H1 (cell line): ENCODE results near the gene RAVER2. TPM values are rescaled to one million over a fixed set of nuclear protein-coding genes. Genes with fewer than 3 reads are reported as not detected.

Experiments
- CTCF ChIA-PET: fragments of 300-600 bp; sonication (Branson Sonifier 250); formaldehyde crosslinking; loops from one replicate; lab custom pipeline; 2021; ENCODE audit not compliant: partially characterized antibody; lab: Charles Lee
- POLR2A ChIA-PET: fragments of 300-600 bp; sonication (Branson Sonifier 250); formaldehyde crosslinking; loops from one replicate; lab custom pipeline; 2021; ENCODE audit warnings: inconsistent platforms; ENCODE audit not compliant: partially characterized antibody; lab: Charles Lee
- DNase-seq, 2 experiments: peaks; one replicate each; pipeline versions ENCODE4 v3.0.0 to v3.0.0-alpha.2; 2010 to 2022; ENCODE audit warnings: low spot score in 2 of 2, low read depth in 1 of 2, mixed read lengths in 1 of 2
- FAIRE-seq: peaks from 2 replicates; lab custom pipeline; 2011; peaks lifted over from hg19 to GRCh38; lab: Jason Lieb, UNC
- H2AFZ ChIP-seq: 2 replicates; pipeline ENCODE4 v1.8.1; 2012; ENCODE audit warnings: low read length, inconsistent platforms
- H2AK5ac ChIP-seq: 2 replicates; pipeline ENCODE4 v1.6.1; 2013; ENCODE audit warnings: low read depth, low read length
- H2BK120ac ChIP-seq: replicated peaks from 2 replicates; pipeline ENCODE3; 2013; ENCODE audit warnings: low read depth, low read length, inconsistent platforms
- H2BK12ac ChIP-seq: 2 replicates; pipeline ENCODE4 v1.6.1; 2013; ENCODE audit warnings: low read depth, low read length
- H2BK15ac ChIP-seq: 2 replicates; pipeline ENCODE4 v1.6.1; 2013; ENCODE audit warnings: low read length
- H2BK20ac ChIP-seq: 2 replicates; pipeline ENCODE4 v1.6.1; 2013; ENCODE audit warnings: low read length
- H2BK5ac ChIP-seq: 2 replicates; pipeline ENCODE4 v1.6.1; 2013; ENCODE audit warnings: low read depth, low read length
- H3K14ac ChIP-seq: 2 replicates; pipeline ENCODE4 v1.6.1; 2013; ENCODE audit warnings: inconsistent platforms; ENCODE audit not compliant: insufficient read length
- H3K18ac ChIP-seq: 2 replicates; pipeline ENCODE4 v1.6.1; 2013; ENCODE audit warnings: low read length; ENCODE audit errors: extremely low read depth
- H3K23ac ChIP-seq: 2 replicates; pipeline ENCODE4 v1.6.1; 2013; ENCODE audit warnings: inconsistent platforms; ENCODE audit not compliant: insufficient read length
- H3K23me2 ChIP-seq: 2 replicates; pipeline ENCODE4 v1.6.1; 2013; ENCODE audit warnings: low read depth, low read length
- H3K27ac ChIP-seq: 2 replicates; pipeline ENCODE4 v1.6.1; 2011; ENCODE audit warnings: low read depth, low read length, inconsistent platforms
- H3K27me3 ChIP-seq, 4 experiments: replicated peaks in 1 of 4; 1 replicate in 1 of 4; 2 replicates in 3 of 4; pipeline versions ENCODE4 v1.6.1 to v1.8.1; 2011 to 2013; ENCODE audit warnings: low read length in 3 of 4, mild to moderate bottlenecking in 3 of 4, inconsistent platforms in 2 of 4, mixed read lengths in 2 of 4, moderate library complexity in 1 of 4; ENCODE audit not compliant: control insufficient read depth in 3 of 4, insufficient read depth in 3 of 4; ENCODE audit errors: extremely low read depth in 1 of 4
- H3K36me3 ChIP-seq, 4 experiments: 2 replicates each; pipeline versions ENCODE4 v1.6.1 to v1.8.1; 2011 to 2013; ENCODE audit warnings: mild to moderate bottlenecking in 4 of 4, low read length in 3 of 4, moderate library complexity in 2 of 4, control low read depth in 1 of 4, inconsistent platforms in 1 of 4; ENCODE audit not compliant: insufficient read depth in 4 of 4, control insufficient read depth in 2 of 4
- H3K4ac ChIP-seq: replicated peaks from 2 replicates; pipeline ENCODE3; 2013; ENCODE audit warnings: low read length, low read depth, mixed read lengths, inconsistent platforms; ENCODE audit not compliant: insufficient read length
- H3K4me1 ChIP-seq, 4 experiments: replicated peaks in 1 of 4; 1 replicate in 1 of 4; 2 replicates in 3 of 4; pipeline versions ENCODE4 v1.6.1 to v1.8.1; 2011 to 2013; ENCODE audit warnings: low read length in 3 of 4, inconsistent platforms in 2 of 4, mixed read lengths in 1 of 4; ENCODE audit not compliant: insufficient read depth in 4 of 4, control insufficient read depth in 3 of 4
- H3K4me2 ChIP-seq, 2 experiments: 2 replicates each; pipeline versions ENCODE4 v1.6.1 to v1.8.1; 2011 to 2013; ENCODE audit warnings: low read depth in 2 of 2, low read length in 2 of 2, control low read depth in 1 of 2, inconsistent platforms in 1 of 2, mild to moderate bottlenecking in 1 of 2; ENCODE audit not compliant: insufficient read depth in 1 of 2
- H3K4me3 ChIP-seq, 4 experiments: fragments of 200-600, 300-600 bp in 1 of 4; sonication (generic), shearing (Covaris generic), sonication (Bioruptor Twin) in 1 of 4; 2 replicates each; pipeline versions ENCODE4 v1.5.1 to v1.8.1; 2011 to 2016; ENCODE audit warnings: low read length in 4 of 4, low read depth in 3 of 4, control low read depth in 2 of 4, inconsistent platforms in 2 of 4, mild to moderate bottlenecking in 2 of 4, mixed read lengths in 1 of 4, moderate library complexity in 1 of 4; ENCODE audit not compliant: insufficient read depth in 2 of 4; ENCODE audit errors: extremely low read depth in 1 of 4
- H3K56ac ChIP-seq: replicated peaks from 2 replicates; pipeline ENCODE3; 2013; ENCODE audit warnings: low read depth, mild to moderate bottlenecking, mixed read lengths, low read length, inconsistent platforms; ENCODE audit not compliant: insufficient read length
- H3K79me1 ChIP-seq: 2 replicates; pipeline ENCODE4 v1.6.1; 2013; ENCODE audit warnings: low read depth, low read length, control low read depth
- H3K79me2 ChIP-seq, 2 experiments: 2 replicates each; pipeline versions ENCODE4 v1.6.1 to v1.8.1; 2012 to 2013; ENCODE audit warnings: low read length in 2 of 2, mild to moderate bottlenecking in 2 of 2, inconsistent platforms in 1 of 2; ENCODE audit not compliant: insufficient read depth in 2 of 2, control insufficient read depth in 1 of 2
- H3K9ac ChIP-seq, 4 experiments: replicated peaks in 1 of 4; 1 replicate in 1 of 4; 2 replicates in 3 of 4; pipeline versions ENCODE4 v1.6.1 to v1.8.1; 2011 to 2013; ENCODE audit warnings: low read depth in 3 of 4, low read length in 3 of 4, control low read depth in 2 of 4, mild to moderate bottlenecking in 2 of 4, moderate library complexity in 2 of 4, inconsistent platforms in 1 of 4; ENCODE audit errors: extremely low read depth in 1 of 4
- H3K9me3 ChIP-seq, 2 experiments: 2 replicates each; pipeline versions ENCODE4 v1.6.1 to v1.8.1; 2012 to 2013; ENCODE audit warnings: mild to moderate bottlenecking in 2 of 2, moderate library complexity in 2 of 2, control low read depth in 1 of 2, inconsistent platforms in 1 of 2, low read depth in 1 of 2, low read length in 1 of 2, mixed read lengths in 1 of 2; ENCODE audit not compliant: insufficient read depth in 2 of 2
- H4K20me1 ChIP-seq, 2 experiments: replicated peaks in 1 of 2; 2 replicates each; pipeline versions ENCODE3 to v1.8.1; 2011 to 2013; ENCODE audit warnings: inconsistent platforms in 2 of 2, low read length in 2 of 2, mild to moderate bottlenecking in 1 of 2; ENCODE audit not compliant: insufficient read depth in 2 of 2, control insufficient read depth in 1 of 2
- H4K5ac ChIP-seq: 2 replicates; pipeline ENCODE4 v1.6.1; 2013; ENCODE audit warnings: low read length, low read depth, mixed read lengths, inconsistent platforms; ENCODE audit not compliant: insufficient read length
- H4K8ac ChIP-seq: 2 replicates; pipeline ENCODE4 v1.8.0; 2013; ENCODE audit warnings: mild to moderate bottlenecking, moderate library complexity, low read length, inconsistent platforms; ENCODE audit not compliant: insufficient read depth; ENCODE audit errors: extremely low read depth
- H4K91ac ChIP-seq: replicated peaks from 2 replicates; pipeline ENCODE3; 2013; ENCODE audit warnings: low read length, mixed read lengths, inconsistent platforms; ENCODE audit not compliant: insufficient read length
- CBX8 ChIP-seq: fragments of 300-800, 300-1000 bp; sonication (generic); IDR thresholded peaks from 2 replicates; pipeline ENCODE4 v1.7.1; 2016; ENCODE audit warnings: low read depth, low read length, borderline replicate concordance
- GTF2F1 ChIP-seq: IDR thresholded peaks from 2 replicates; pipeline ENCODE4 v1.6.1; 2012; ENCODE audit warnings: low read depth, low read length, improper control_type of control experiment, borderline replicate concordance
- KDM4A ChIP-seq: IDR thresholded peaks from one replicate; pipeline ENCODE4 v1.7.1; 2012; ENCODE audit warnings: low read depth, mild to moderate bottlenecking, moderate library complexity, low read length, inconsistent platforms; ENCODE audit not compliant: severe bottlenecking
- KDM5A ChIP-seq: fragments of 200-600 bp; IDR thresholded peaks from 2 replicates; pipeline ENCODE4 v1.7.1; 2012; ENCODE audit warnings: mild to moderate bottlenecking, low read length, inconsistent platforms, mixed read lengths
- POLR2A ChIP-seq, 2 experiments: IDR thresholded peaks; 1 replicate in 1 of 2; 2 replicates in 1 of 2; pipeline ENCODE4 v1.6.1; 2011; ENCODE audit warnings: low read depth in 2 of 2, low read length in 2 of 2, mild to moderate bottlenecking in 2 of 2; ENCODE audit errors: control extremely low read depth in 1 of 2
- POLR2AphosphoS5 ChIP-seq: IDR thresholded peaks from 2 replicates; pipeline ENCODE4 v1.6.1; 2011; ENCODE audit warnings: low read depth, low read length
- RBBP5 ChIP-seq: IDR thresholded peaks from 2 replicates; pipeline ENCODE4 v1.7.1; 2012; ENCODE audit warnings: low read depth, mild to moderate bottlenecking, inconsistent platforms, low read length, moderate library complexity, borderline replicate concordance
- SP4 ChIP-seq: IDR thresholded peaks from 2 replicates; pipeline ENCODE4 v1.6.1; 2012; ENCODE audit warnings: low read length, inconsistent platforms
- SUZ12 ChIP-seq: fragments of 200-600 bp; sonication (generic); IDR thresholded peaks from 2 replicates; pipeline ENCODE4 v1.6.1; 2012; ENCODE audit warnings: mild to moderate bottlenecking, inconsistent platforms, low read length, moderate library complexity, mixed read lengths
- TEAD4 ChIP-seq: IDR thresholded peaks from 2 replicates; pipeline ENCODE4 v1.6.1; 2012; ENCODE audit warnings: low read depth, low read length, inconsistent platforms, mixed read lengths
- WGBS, 2 experiments: shearing (Covaris generic) in 1 of 2; methylation state at CpG; one replicate each; pipeline versions ENCODE4 v1.1.6 to v1.1.7; 2013 to 2015; ENCODE audit warnings: low lambda C conversion rate in 2 of 2, mixed read lengths in 2 of 2, inconsistent platforms in 1 of 2, low coverage in 1 of 2, missing lambda C conversion rate in 1 of 2; ENCODE audit not compliant: insufficient replicate concordance in 2 of 2, insufficient coverage in 1 of 2, insufficient read length in 1 of 2; ENCODE audit errors: extremely low coverage in 1 of 2, missing lambda C conversion rate in 1 of 2; 5-methylcytosine and 5-hydroxymethylcytosine counted together
- polyA plus RNA-seq, 7 experiments: library from polyadenylated mRNA; depleted of rRNA in 3 of 7; stranded (reverse) in 5 of 7; unstranded in 2 of 7; fragments of >200 nt in 5 of 7; fragments of 200-250 nt in 2 of 7; gene quantifications; 1 replicate in 5 of 7; 2 replicates in 1 of 7; 4 replicates in 1 of 7; pipeline versions ENCODE4 v1.2.1 to v1.2.3, GENCODE V29; 2011 to 2013; ENCODE audit warnings: missing spikeins in 2 of 7, mixed read lengths in 2 of 7
- total RNA-seq: library from RNA; stranded (reverse); fragmentation: NEBNext Ultra II Directional; extraction: Animal tissue kit (Norgen Biotek cat#: 25700); gene quantifications from 2 replicates; pipeline ENCODE4 v1.2.1, GENCODE V29; 2021
- TF ChIP-seq, protein P1 (sequence below): IDR thresholded peaks from 2 replicates; pipeline ENCODE4 v1.6.1; 2011; ENCODE audit warnings: low read depth, mild to moderate bottlenecking, low read length; ENCODE audit not compliant: insufficient read depth
- TF ChIP-seq, protein P2 (sequence below): IDR thresholded peaks from 2 replicates; pipeline ENCODE4 v1.6.1; 2012; ENCODE audit warnings: inconsistent platforms

RAVER2 gene
- total and polyA plus RNA-seq, 2 of the 8 experiments (the other 6 are each of a cell fraction or from before 2014, with no cell fraction given), result 10.5 to 19.5 TPM

DNA sequence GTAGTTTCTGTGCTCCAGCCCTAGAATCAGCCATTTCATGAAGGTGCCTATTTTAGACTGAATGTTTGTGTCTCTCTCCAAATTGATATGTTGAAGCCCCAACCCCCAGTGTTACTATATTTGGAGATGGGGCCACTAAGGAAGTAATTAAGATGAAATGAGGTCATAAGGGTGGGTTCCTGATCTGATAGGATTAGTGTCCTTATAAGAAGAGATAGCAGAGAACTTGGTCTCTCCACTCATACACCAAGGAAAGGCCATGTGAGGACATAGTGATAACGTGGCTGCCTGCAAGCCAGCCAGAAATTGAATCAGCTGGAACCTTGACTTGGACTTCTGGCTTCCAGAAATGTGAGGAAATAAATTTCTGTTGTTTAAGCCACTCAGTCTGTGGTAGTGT lies 12.3 kb downstream of the RAVER2 start:
- peaks cover 0 to 47% of the 10 kb centered on the region in 2 experiments; a peak in 2 of 4 replicates for H3K79me2 ChIP-seq
- 0 out of 8 replicates have a peak, but pooled peaks cover 0 to 3% (median 0%) of the 10 kb centered on the region in 4 experiments for H3K36me3 ChIP-seq
- no peaks in the 10 kb centered on the region for H3K27me3 ChIP-seq
- H3K18ac ChIP-seq, result no peak overlapping the region
- no peak overlapping the region for H2BK15ac ChIP-seq
- no peak overlapping the region for H2BK120ac ChIP-seq
- DNase-seq (no peak), FAIRE-seq (no peak)
- no peak overlapping the region for H2BK20ac ChIP-seq
- no peak overlapping the region for H3K56ac ChIP-seq
- ChIA-PET CTCF (interaction anchor here (1.1 kb wide), 1 partner anchor 9 kb away, joined by 5 read pairs; no protein-coding TSS in a partner anchor), POLR2A (interaction anchor here (1.0 kb wide), 1 partner anchor 12 kb away, joined by 3 read pairs; the partner anchor contains the start of gene RAVER2)
- no peak overlapping the region for H2BK12ac ChIP-seq
- no peak overlapping the region for H3K27ac ChIP-seq
- H2AK5ac ChIP-seq, result no peak overlapping the region
- no peak overlapping the region for H3K14ac ChIP-seq
- no peak overlapping the region for H3K4ac ChIP-seq
- no peak overlapping the region for H3K4me2 ChIP-seq
- no peak overlapping the region for H4K91ac ChIP-seq
- no peak overlapping the region for H3K4me3 ChIP-seq
- TF ChIP-seq RBBP5 (no peak), KDM5A (no peak), SP4 (no peak), POLR2A (IDR thresholded peaks at IDR 0.05; ENCODE audit: control extremely low read depth in 1 of 2, low read depth in 2 of 2, low read length in 2 of 2) (no peak), KDM4A (no peak), GTF2F1 (no peak), POLR2AphosphoS5 (no peak), CBX8 (no peak), TEAD4 (no peak), SUZ12 (no peak)
- TF ChIP-seq, protein P1, sequence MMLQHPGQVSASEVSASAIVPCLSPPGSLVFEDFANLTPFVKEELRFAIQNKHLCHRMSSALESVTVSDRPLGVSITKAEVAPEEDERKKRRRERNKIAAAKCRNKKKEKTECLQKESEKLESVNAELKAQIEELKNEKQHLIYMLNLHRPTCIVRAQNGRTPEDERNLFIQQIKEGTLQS, result no peak
- TF ChIP-seq, protein P2, sequence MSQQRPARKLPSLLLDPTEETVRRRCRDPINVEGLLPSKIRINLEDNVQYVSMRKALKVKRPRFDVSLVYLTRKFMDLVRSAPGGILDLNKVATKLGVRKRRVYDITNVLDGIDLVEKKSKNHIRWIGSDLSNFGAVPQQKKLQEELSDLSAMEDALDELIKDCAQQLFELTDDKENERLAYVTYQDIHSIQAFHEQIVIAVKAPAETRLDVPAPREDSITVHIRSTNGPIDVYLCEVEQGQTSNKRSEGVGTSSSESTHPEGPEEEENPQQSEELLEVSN, result no peak
- H3K9ac ChIP-seq, result no peak overlapping the region
- peaks cover 5% of the 10 kb centered on the region; the same call in 1 of the 2 replicates for H3K79me1 ChIP-seq
- H3K23ac ChIP-seq, result no peak overlapping the region
- no peak overlapping the region for H2BK5ac ChIP-seq
- H4K20me1 ChIP-seq, result no peaks in the 10 kb centered on the region
- no peaks in the 10 kb centered on the region; a peak in 2 of 4 replicates for H3K9me3 ChIP-seq
- no peak overlapping the region for H2AFZ ChIP-seq
- H3K23me2 ChIP-seq, result no peaks in the 10 kb centered on the region
- H4K8ac ChIP-seq, result no peak overlapping the region
- no peak overlapping the region for H4K5ac ChIP-seq
- H3K4me1 ChIP-seq, result no peaks in the 10 kb centered on the region; a peak in 1 of 7 replicates
- WGBS, 2 experiments, result 89% methylated on average over 1 of the region's 1 CpG; no CpG with 5 or more reads in 1 of the 2 experiments
